Cerebellar cortex (tissue), 1 donor: ENCODE measurements around the gene ZNF783.
A peak's percentile ranks its signal among the peaks of the same experiment; 100 is the strongest.
"Not testable (repeated sequence)": the region's sequence is repeated elsewhere in the genome, so short reads cannot be mapped to it uniquely, and the experiment has no call there.

Source experiments
- DNase-seq: peaks from one replicate; pipeline ENCODE4 v3.0.0-alpha.2; 2015; ENCODE audit warnings: low spot score

Gene ZNF783

DNA sequence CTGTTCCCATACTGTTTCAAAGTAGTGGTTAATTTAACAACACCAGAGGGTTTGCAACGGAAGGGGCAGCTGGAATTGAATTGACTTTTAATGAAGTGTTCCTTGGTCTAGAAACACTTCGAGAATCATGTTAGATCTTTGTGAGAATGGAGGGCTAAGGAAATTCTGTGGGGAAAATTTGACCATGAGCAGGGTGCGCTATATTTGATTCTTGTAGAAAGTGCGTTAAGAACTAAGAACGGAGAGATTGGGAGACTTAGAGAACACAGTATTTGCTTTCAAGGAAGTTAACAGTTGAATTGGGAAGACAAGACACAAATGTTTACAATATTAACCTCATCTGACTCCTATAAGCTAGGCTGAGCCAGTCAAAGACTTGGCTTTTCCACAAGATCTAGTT, 21.4 kb upstream of the ZNF783 start:
- DNase-seq, result no peak

DNA sequence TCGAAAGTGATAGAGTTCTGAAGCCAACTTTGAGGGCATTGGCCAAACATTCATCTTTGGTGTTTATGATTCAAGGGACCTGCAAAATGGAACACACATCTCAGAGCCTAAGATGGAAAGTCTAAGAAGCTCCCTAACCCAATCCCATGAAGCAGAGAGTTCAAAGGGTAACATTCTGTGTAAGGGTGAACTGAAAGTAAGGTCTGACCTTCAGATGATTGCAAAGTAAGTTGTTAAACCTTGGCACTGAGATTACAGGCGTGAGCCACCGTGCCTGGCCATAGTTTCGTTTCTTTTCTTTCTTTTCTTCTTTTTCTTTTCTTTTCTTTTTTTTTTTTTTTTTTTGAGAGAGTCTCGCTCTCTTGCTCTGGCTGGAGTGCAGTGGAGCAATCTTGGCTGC, 20.3 kb upstream of the ZNF783 start:
- DNase-seq, result no peak

DNA sequence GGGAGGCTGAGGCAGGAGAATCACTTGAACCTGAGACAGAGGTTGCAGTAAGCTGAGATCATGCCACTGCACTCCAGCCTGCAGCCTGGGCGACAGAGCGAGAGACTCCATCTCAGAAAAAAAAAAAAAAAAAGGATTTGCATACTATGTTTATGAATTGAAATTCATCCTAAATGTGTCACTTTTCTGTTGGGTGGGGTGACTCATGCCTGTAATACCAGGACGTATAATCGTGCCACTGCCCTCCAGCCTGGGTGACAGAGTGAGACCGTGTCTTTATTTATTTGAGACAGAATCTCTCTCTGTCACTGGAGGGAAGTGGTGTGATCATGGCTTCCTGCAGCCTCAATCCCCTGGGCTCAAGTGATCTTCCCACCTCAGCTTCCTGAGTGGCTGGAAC, 16.8 kb upstream of the ZNF783 start:
- no peak for DNase-seq

DNA sequence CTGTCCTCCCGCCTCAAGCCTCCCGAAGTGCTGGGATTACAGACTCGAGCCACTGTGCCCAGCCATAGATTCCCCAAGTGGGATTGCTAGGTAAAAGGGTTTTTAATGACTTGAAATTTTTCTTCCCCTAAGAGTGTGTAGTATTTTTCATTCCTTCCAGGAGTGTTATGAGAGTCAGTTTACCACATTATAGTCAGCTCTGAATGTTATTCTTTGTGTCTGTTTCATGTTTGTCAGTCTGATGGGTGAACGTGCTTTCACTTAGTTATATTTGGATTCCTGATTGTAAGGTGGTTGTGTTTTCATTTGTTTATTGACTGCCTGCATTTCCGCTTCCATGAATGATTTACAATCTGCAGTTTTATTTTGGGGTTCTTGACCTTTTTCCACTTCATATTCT, 16.3 kb upstream of the ZNF783 start:
- DNase-seq, result no peak

DNA sequence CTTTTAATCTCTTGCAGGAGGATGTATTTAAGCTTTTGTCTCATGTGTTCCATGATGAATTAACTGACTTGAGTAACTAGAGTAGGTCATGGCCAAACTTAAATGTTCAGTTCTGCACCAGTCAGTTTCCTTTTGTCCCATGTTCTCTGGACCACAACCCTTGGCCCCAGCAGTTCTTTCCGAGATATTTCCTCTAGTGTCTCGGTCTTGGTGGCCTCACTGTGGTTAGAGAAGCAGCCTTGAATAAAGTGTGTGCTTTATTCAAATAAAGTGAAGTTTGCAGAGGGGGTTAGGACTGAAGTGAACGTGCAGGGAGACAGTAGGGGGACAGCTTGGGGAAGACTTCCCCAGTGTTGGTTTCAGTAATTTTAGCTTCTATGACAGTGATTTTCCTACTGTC, 13.2 kb upstream of the ZNF783 start:
- no peak for DNase-seq

DNA sequence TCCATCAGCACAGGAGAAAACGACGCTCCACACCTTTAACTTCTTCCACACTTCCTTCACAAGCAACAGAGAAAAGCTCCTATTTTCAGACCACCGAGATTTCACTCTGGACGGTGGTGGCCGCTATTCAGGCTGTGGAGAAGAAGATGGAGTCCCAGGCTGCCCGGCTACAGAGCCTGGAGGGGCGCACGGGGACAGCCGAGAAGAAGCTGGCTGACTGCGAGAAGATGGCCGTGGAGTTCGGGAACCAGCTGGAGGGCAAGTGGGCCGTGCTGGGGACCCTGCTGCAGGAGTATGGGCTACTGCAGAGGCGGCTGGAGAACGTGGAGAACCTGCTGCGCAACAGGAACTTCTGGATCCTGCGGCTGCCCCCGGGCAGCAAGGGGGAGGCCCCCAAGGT, 11.8 kb upstream of the ZNF783 start:
- DNase-seq, result not testable (repeated sequence)

DNA sequence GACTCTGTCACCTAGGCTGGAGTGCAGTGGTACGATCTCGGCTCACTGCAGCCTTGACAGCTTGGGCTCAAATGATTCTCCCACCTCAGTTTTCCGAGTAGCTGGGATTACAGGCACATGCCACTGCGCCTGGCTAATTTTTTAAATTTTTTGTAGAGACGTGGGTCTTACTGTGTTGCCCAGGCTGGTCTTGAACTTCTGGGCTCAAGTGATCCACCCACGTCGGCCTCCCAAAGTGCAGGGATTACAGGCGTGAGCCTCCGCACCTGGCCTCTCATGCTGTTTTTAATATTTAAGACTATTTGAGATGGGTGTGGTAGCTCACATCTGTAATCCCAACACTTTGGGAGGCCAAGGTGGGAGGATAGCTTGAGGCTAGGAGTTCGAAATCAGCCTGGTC, 10.5 kb upstream of the ZNF783 start:
- not testable (repeated sequence) for DNase-seq

DNA sequence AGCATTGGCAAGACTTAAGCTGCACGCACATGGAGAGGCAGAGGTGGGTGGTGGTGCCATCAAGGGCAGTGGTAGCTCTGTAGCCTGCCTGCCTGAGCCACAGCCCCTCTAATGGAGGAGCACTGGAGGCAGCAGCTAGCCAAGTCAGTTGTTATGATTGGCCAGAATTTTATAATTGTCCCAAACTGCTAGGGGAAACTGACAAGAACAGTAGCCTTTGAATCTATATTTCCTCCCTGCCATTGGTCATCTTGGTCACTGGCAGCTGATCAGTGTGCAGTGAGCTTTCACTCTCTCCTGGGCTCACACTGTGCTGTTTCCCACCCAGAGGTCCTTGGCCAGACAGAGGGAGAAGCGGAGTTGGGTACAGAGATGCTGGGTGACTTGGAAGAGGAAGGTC, 9.6 kb upstream of the ZNF783 start:
- no peak for DNase-seq

DNA sequence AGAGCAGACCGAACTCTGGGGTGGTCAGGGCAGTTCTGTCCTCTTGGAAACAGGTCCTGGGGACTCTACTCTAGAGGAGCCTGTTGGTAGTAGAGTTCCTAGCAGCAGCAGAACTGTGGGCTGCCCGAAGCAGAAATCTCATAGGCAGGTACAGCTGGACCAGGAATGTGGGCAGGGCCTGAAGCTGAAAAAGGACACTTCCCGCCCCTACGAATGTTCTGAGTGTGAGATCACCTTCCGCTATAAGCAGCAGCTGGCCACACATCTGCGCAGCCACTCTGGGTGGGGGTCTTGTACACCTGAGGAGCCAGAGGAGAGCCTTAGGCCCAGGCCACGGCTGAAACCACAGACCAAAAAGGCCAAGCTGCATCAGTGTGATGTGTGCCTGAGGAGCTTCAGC, 8.3 kb upstream of the ZNF783 start:
- DNase-seq, result no peak

DNA sequence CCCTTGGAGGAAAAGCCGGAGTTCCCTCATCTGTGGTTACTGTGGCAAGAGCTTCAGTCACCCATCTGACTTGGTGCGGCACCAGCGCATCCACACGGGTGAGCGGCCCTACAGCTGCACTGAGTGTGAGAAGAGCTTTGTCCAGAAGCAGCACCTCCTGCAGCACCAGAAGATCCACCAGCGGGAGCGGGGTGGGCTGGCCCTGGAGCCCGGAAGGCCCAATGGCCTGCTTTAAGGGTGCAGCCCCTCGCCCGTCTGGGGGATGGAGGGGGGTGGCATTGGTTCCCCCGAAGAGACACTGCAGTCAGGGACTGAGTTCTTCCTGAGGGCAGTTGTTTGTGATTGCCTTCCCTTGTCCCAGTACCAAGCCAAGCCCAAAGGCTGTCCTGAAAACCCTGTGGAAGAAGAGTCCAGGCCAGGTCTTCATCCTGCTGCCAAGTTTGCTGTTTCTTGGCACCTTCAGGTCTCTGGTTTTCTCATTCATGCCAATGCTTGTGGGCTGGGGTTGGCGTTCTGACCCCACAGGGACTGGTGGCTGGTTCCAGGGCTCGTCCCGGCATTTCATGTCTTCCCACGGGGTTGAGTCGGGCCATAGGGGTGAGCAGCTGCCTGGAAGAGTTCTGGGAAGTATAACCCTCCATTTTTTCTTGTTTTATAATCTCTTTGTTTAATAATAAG, 7.7 kb upstream of the ZNF783 start:
- DNase-seq, result no peak

DNA sequence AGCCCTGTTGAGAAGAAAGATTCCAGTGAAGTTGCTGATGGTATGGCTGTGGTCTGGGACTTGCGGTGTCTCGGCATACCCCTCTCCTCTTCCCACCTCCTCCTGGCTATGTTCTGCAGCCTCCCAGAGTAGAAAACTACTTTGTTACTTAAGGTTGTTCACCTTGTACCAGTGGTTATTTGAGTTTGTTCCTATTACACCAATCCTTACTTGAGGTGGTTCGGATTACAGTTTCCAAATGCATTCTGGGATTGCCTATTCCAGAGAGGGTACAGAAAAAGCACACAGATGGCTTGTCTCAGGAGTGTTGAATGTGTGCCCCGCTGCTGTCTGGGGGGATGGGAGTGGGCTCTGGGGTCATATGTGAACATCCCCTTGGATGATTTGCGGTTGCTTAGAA, 6.8 kb upstream of the ZNF783 start:
- no peak for DNase-seq

DNA sequence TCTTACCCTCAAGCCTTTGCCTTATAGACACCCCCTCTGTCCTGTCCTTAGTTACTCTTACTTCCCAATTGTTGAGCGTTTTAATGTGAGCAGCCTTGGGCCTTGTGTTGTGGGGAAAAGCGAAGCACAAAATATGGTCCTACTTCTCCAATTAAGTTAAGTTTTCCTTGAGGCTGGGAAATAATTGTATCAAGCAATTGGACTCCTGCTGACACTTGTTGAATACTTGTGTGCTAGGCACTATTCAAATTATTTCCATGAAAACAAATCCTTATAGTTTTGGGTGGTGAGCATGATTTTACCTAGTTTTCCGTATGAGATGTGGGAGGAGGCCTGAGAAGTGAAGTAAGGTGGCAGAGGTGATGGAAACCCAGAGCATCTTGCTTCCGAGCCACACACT, 5.4 kb upstream of the ZNF783 start:
- DNase-seq, result no peak

DNA sequence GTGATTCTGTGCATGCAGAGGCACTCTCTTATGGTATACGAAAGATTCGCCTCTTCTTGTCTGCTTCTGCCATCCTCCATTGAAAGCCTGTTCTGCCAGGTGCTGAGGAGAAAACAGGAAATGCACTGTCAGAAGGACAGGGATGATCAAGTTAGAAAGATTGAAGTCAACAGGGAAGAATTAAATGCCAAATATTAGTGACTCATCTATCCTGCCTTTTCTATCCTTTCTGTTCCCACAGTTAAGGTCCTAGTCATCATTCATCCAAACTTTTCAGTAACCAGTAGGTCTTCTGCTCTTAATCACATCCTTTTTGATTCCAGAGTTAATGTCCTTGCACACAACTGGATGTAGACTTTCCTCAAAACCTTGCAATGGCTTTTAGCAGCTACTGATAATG, 4.8 kb upstream of the ZNF783 start:
- no peak for DNase-seq

DNA sequence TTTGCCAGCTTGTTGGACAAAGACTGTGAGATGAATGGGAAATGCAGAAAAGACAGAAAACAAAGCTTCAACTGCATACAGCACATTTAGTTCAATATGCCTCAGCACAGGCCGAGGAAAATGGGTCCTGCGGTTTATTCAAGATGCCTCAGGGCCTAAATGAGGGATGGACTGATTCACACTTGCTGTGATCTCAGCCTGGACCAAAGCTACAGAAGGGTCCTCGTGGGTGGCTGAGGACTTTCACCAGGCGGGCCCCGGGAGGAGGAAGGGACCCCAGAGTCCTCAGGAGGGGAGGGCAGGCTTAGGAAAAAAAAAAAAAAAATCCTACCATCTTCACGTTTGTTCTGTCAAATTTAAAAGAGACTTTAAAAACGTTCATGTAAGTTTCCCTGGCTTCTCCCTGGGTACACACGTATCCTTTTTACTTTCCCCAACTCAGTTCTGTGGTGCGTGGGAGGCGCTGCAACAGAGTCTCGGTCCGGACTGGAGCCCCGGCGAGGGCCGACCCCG, 624 bp upstream of the ZNF783 start:
- peak; percentile 48 for DNase-seq

DNA sequence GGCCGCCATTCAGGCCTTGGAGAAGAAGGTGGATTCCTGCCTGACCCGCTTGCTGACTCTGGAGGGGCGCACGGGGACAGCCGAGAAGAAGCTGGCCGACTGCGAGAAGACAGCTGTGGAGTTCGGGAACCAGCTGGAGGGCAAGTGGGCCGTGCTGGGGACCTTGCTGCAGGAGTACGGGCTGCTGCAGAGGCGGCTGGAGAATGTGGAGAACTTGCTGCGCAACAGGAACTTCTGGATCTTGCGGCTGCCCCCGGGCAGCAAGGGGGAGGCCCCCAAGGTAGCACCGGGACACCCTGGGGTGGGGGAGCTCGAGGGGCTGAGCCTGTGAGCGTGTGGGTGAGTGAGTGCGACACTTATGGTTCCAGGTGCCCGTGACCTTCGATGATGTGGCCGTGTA, 4.5 kb downstream of the ZNF783 start:
- DNase-seq, result no peak

DNA sequence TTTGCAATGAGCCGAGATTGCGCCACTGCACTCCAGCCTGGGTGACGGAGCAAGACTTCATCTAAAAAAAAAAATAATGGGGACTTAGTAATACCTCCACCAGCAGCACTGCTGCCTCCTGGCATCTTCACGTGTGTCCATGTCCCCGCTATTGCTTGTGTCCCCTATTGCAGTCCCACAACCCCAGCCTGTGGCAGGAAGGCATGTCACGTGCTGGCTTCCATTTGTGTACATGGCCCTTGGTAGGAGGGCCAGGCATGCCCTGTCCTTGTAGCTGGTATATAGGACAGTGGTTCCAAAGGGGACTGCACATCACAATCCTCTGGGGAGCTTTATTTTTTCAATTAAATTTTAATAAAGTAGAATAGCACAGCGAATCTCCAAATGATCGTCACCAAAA, 5.7 kb downstream of the ZNF783 start:
- DNase-seq, result no peak

DNA sequence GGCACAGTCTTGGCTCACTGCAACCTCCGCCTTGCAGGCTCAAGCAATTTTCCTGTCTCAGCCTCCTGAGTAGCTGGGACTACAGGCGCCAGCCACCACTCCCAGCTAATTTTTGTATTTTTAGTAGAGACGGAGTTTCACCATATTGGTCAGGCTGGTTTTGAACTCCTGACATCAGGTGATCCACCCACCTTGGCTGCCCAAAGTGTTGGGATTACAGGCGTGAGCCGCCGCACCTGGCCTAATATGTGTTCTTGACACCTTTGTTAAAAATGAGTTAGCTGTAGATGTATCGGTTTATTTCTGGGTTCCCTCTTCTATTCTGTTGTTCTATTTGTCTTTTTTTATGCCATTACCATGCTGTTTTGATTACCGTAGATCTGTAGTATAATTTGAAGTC, 12.4 kb downstream of the ZNF783 start:
- not testable (repeated sequence) for DNase-seq

DNA sequence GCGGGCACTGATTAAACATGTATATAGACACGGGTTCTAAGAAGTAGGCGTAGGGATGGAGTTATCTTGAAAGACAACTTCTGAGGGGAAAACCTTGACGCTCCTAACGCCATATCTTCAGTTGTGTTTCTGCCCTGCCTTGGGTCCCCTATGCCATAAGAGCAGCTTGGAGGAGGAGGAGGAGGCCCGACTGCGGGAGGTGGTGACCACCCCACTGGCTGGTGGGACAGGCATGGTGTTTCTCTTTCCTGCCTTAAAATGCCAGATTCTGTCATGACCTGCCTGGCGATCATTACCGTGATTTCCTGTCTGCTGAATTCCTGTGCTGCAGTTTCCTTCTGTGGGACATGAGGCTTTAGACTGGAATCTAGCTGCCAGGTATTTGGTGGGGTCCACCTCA, 15.9 kb downstream of the ZNF783 start:
- no peak for DNase-seq

DNA sequence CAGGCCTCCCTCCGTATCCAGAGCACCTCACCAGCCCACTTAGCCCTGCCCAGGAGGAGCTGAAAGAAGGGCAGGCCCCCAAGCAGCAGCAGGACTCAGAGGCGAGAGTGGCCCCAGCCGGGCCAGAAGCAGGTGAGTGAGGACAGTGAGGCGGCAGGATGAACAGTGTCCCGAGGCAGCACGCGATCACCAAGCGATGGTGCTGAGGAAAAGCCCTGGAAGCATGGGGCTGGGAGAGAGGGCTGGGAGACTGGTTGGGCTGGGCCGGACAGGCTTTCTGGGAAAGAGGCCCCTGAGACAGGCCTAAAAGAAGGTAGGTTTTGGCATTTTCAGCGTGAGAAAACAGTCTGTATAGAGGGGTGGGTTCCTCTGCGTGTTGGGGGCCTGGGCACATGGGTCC, 16.4 kb downstream of the ZNF783 start:
- no peak for DNase-seq

DNA sequence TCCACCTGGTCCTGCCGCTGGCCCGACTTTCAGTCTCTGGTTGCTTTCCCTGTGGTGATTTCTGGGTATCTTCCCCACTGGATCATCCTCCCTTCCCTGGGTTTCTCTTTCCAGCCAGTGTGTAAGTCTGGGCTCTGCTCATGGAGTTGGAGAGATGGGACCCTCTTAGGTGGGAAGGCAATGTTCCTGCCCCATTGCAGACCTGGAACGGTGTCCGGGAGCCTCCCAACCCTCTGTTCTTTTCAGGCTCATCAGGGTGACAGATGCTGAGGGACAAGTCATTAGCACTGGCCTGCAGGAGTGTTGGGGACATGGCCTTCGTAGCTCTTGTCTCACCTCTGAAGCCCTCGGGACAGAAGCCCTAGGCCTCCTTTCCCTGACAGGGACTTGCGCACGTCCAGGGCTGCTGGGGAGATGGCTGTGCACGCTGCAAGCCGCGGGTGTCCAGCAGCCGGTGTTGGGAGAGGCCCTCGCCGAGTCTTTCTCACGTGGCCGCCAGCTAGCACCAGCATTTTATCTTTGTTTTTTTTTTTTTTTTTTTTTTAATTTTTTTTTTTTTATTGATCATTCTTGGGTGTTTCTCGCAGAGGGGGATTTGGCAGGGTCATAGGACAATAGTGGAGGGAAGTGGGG, 17.2 kb downstream of the ZNF783 start:
- no peak for DNase-seq

DNA sequence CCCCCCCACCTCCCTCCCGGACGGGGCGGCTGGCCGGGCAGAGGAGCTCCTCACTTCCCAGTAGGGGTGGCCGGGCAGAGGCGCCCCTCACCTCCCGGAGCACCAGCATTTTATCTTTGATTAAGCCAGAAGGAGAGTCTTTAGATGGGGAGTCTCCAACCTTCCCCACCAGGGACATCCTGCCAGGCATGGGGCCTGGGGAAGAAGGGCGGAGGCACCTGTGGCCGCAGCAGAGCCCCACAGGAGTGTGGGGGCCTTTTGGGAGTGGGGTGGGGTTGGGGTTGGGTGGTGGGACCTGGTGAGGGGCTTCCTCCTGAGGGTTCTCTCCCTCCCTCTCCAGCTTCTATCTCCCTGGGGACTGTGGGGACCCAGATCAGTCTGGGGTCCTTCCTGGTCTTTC, 18.2 kb downstream of the ZNF783 start:
- no peak for DNase-seq

DNA sequence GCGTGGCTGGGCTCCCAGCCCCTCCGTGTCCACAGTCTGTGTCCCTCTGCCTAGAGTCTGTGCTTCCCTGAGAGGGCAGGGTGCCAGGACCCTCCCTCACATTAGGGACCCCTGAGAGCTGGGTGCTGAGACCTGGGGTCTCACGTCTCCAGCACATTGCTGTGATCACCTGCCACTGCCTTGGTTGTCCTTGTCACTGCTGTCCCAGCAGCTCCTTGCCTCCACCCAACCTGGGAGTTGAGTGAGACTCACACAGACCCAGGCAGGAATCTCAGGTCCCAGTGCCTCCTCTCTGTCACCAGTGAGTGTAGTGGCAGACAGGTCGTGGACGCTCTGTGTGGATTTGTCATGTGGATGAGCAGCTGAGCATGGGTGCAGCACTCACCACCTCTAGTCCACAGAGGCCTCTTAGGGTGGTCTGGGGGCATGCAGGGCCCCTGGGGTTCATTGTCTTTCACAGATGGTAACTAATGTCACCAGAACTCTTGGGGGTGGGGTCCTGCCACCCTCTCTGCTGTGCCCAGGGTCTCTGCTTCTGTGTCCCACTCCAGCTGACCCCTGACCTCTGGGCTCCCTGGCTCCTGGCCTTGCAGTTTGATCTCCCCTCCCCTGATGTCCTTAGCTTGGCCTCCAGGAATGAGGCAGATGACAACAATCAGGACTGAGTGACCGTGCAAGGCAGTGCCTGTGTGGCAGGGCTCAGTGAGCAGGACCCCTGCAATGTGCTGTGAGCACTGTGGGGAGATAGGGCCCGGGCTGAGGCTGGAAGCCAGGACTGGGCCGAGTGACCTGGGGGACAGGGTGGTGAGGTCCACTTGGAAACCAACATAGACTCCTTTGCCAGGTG, 18.9 kb downstream of the ZNF783 start:
- no peak for DNase-seq
